ENCODE measurements around the gene HABP4.

HABP4 gene

DNA sequence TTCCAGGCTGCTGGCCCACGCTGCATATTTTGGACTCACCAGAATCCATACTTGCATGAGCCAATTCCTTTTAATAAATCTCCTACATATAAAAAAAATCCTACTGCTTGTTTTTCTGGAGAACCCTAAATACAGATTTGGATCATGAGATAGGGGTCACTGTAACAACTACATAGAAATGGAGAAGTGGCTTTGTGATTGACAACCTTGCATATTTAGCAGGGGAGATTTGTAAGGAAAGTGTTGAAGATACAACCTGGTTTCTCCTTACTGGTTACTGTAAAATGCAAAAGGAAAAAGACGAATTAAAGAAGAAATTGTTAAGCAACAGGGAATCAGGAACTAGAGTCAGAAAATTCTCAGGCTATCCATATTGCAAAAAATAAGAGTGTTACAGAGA lies 74.8 kb downstream of the HABP4 start:
- DNase-seq: no peak

DNA sequence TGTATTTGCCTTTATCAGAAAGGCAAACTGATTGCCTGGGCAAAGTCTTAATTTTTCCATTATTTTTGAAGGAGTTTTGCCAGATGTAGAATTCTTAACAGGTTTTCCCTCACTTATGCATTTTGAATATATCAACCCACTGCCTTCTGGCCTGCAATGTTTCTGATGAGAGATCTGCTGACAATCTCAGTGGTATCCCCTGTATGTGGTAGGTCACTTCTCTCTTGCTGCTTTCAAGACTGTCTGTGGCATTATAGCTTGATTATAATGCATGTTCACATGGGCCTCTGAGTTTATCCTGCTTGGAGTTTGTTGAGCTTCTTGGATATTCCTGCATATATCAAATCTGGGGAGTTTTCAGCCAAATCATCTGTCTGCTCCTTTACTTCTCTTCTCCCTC lies 82.2 kb downstream of the HABP4 start:
- no peak for DNase-seq

DNA sequence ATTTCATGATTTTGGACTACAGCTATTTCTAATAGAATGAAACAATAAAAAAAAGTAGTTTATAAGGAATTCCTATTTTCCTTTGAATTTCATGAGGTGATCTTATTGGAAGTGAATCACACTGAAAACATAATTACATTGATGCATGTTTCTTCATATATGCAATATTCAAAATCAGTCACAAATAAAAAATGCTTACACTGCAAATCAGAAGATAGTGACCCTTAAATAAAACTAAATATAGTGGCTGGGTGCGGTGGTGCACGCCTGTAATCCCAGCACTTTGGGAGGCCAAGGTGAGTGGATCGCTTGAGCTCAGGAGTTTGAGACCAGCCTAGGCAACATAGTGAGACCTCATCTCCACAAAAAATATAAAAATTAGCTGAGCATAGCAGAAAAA lies 90.1 kb downstream of the HABP4 start:
- DNase-seq: no peak
